ENCODE data around the gene PITRM1.

PITRM1 gene

DNA sequence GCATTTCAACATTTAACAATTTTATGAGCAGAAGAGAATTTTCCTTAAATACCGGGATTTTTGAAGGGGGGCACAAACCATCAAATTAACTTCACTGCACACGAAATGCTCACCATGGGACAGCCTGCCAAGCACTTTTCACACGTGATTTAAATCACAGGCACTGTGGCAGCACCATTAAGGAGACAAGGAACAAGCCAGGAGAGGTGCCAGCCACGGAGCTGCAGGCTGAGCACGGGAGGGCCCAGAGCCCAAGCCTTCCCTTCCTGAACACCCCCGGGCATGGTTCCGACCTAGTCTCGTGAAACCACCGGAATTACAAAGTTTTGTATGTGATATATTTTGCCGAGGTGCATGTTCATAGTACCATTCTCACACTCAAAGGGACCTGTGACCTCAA lies 13.4 kb downstream of the PITRM1 start:
- in situ Hi-C loops (cut with HindIII; ENCODE audit: low pct_ligation_motif_present, low sequenced_read_pairs), result no loop called here
- Histone ChIP-seq H3K27ac (no peak overlapping the region), H3K27me3 (replicated peaks) (no peaks in the 10 kb centered on the region), H3K36me3 (replicated peaks) (peaks cover 87% of the 10 kb centered on the region), H3K4me3 (ENCODE audit: low read depth, low read length) (no peak overlapping the region)
- TF ChIP-seq, protein P1, sequence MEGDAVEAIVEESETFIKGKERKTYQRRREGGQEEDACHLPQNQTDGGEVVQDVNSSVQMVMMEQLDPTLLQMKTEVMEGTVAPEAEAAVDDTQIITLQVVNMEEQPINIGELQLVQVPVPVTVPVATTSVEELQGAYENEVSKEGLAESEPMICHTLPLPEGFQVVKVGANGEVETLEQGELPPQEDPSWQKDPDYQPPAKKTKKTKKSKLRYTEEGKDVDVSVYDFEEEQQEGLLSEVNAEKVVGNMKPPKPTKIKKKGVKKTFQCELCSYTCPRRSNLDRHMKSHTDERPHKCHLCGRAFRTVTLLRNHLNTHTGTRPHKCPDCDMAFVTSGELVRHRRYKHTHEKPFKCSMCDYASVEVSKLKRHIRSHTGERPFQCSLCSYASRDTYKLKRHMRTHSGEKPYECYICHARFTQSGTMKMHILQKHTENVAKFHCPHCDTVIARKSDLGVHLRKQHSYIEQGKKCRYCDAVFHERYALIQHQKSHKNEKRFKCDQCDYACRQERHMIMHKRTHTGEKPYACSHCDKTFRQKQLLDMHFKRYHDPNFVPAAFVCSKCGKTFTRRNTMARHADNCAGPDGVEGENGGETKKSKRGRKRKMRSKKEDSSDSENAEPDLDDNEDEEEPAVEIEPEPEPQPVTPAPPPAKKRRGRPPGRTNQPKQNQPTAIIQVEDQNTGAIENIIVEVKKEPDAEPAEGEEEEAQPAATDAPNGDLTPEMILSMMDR (IDR thresholded peaks at IDR 0.05; ENCODE audit: low read depth, low read length, missing control alignments), result no peak
- DNase-seq, result no peak

DNA sequence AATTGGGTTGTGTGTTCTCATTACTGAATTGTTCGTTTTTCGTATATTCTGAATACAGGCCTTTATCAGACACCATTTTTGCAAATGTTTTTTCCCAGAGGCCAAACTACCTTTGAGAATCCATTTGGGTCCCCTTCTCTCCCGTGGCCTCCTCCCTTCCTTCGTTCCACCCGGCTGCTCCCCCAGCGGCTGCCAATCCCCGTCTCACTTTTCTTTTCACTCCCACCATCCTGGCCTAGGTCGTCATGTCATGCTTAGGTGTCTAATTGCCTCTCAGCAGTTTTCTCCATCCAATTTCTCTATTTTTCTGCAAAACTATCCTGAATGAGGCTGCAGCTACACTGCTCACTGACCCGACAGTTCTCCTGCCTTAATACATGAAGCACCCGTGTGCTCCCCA lies 17.9 kb downstream of the PITRM1 start:
- DNase-seq, result no peak
- in situ Hi-C loops (cut with HindIII; ENCODE audit: low pct_ligation_motif_present, low sequenced_read_pairs), result no loop called here
- Histone ChIP-seq H3K4me3 (ENCODE audit: low read depth, low read length) (no peak overlapping the region), H3K27me3 (replicated peaks) (no peaks in the 10 kb centered on the region), H3K36me3 (replicated peaks) (peaks cover 92% of the 10 kb centered on the region), H3K27ac (no peak overlapping the region)
- TF ChIP-seq, protein P1 (IDR thresholded peaks at IDR 0.05; ENCODE audit: low read depth, low read length, missing control alignments), result no peak

DNA sequence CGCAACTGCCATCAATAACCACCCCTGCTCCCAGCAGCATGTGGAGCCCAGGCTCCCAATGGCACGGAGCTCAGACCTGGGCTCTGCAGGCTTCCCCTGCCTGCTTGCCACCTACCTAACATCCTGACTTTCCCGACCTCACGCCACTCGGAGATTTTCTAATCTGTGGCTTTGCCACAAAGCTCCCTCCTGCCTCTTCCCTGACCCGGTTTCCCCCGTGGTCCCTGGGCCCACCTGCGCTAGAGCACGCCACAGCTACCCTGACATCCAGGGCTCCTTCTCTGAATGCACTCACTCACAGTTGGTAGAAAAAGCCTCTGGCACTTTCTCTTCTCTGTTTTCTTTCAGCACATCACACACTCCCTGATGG lies 20.0 kb downstream of the PITRM1 start:
- TF ChIP-seq, protein P1 (IDR thresholded peaks at IDR 0.05; ENCODE audit: low read depth, low read length, missing control alignments), result no peak
- Histone ChIP-seq H3K27ac (no peak overlapping the region), H3K27me3 (replicated peaks) (no peaks in the 10 kb centered on the region), H3K36me3 (replicated peaks) (peaks cover 88% of the 10 kb centered on the region), H3K4me3 (ENCODE audit: low read depth, low read length) (no peak overlapping the region)
- in situ Hi-C loops (cut with HindIII; ENCODE audit: low pct_ligation_motif_present, low sequenced_read_pairs), result no loop called here
- DNase-seq, result no peak

DNA sequence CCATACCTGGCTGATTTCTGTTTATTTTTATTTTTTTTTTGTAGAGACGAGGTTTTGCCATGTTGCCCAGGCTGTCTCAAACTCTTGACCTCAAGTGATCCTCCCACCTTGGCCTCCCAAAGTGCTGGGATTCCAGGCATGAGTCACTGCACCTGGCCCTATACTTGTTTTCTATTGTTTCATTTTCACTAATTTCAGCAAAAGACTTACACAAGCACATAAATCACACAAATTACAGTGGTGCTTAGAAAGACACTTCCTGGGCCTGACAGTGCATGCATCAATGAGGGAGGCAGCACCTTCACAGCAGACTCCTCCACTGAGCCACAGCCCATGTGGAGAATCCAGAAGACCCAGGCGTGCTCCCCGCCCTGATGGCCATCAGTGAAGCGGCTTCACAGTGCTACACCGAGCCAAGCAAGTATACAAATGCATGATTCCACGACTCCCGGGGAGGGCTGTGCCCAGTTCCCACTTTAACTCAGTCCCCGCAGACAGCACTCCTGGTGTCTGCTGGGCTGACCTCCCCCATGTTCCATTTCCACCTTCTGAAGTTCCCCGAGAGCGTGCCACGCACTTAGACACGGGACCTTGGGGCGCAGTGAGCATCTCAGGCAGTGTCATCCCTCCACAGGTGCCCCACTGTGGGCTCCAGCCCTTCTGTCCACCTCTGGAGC lies 20.6 kb downstream of the PITRM1 start:
- in situ Hi-C loops (cut with HindIII; ENCODE audit: low pct_ligation_motif_present, low sequenced_read_pairs), result no loop called here

DNA sequence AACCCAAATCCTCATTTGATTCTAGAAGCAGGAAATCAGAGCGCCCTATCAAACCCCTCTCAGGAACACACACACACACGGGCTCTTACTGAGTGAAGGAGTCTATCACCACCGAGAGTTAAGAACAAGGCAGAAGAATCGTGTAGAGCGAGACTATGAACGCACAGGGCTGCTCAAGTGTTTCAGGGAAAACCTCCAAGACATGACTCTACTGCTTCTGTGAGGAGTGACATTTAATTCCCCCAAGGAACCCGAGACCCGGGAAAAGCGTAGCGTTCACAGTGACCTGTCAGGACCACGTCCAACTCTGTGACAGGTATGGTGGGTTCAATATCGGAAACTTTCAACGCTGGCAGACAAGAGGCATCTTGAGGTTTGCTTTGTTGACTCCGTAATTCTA lies 21.6 kb downstream of the PITRM1 start:
- Histone ChIP-seq H3K36me3 (replicated peaks) (peaks cover 88% of the 10 kb centered on the region), H3K4me3 (ENCODE audit: low read depth, low read length) (no peak overlapping the region), H3K27me3 (replicated peaks) (no peaks in the 10 kb centered on the region), H3K27ac (no peak overlapping the region)
- in situ Hi-C loops (cut with HindIII; ENCODE audit: low pct_ligation_motif_present, low sequenced_read_pairs), result no loop called here
- no peak for DNase-seq
- TF ChIP-seq, protein P1 (IDR thresholded peaks at IDR 0.05; ENCODE audit: low read depth, low read length, missing control alignments), result no peak

More for the DNA sequence above, 20.6 kb downstream of the PITRM1 start:
- H3K27ac ChIP-seq, result no peak overlapping the region
- peaks cover 88% of the 10 kb centered on the region for H3K36me3 ChIP-seq (replicated peaks)
- no peak for DNase-seq
- no peak overlapping the region for H3K4me3 ChIP-seq (ENCODE audit: low read depth, low read length)
- H3K27me3 ChIP-seq (replicated peaks), result no peaks in the 10 kb centered on the region
- TF ChIP-seq, protein P1 (IDR thresholded peaks at IDR 0.05; ENCODE audit: low read depth, low read length, missing control alignments), result no peak

DNA sequence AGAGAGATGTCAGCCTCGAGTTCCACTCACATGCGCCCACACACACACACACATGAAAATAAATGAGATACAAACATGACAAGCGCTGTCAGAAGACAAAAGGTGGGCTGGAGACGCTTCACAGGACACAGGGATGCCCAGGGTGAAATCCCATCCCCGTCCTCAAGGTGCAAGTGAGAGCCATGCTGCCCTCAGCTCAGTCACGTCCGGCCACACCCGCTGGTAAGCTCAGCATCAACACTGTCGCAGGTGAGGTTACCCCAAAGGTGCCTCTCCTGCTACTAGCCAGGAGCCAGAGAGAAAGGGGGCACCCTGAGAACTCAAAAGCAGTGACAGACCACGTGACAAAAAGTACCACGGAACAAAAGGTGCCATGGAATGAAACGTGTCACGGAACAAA lies 22.2 kb downstream of the PITRM1 start:
- TF ChIP-seq, protein P1 (IDR thresholded peaks at IDR 0.05; ENCODE audit: low read depth, low read length, missing control alignments), result no peak
- in situ Hi-C loops (cut with HindIII; ENCODE audit: low pct_ligation_motif_present, low sequenced_read_pairs), result no loop called here
- Histone ChIP-seq H3K27ac (no peak overlapping the region), H3K27me3 (replicated peaks) (no peaks in the 10 kb centered on the region), H3K36me3 (replicated peaks) (peaks cover 88% of the 10 kb centered on the region), H3K4me3 (ENCODE audit: low read depth, low read length) (no peak overlapping the region)
- no peak for DNase-seq
